Stomach (tissue), 4 donors: Measurements from ENCODE around the gene CRYBG2.

Experiments
- CTCF ChIP-seq, 7 experiments: fragments of 450-650 bp in 4 of 7; fragments of 200-600 bp in 3 of 7; sonication (generic) in 3 of 7; IDR thresholded peaks; one replicate each; pipeline ENCODE4 v1.5.1; 2016 to 2019; ENCODE audit warnings: antibody characterized with exemption in 7 of 7, control low read depth in 2 of 7, mild to moderate bottlenecking in 1 of 7
- EP300 ChIP-seq: sonication (generic); formaldehyde crosslinking; IDR thresholded peaks from one replicate; pipeline ENCODE4 v1.6.1; 2017; ENCODE audit warnings: antibody characterized with exemption
- POLR2A ChIP-seq, 4 donors: fragments of 450-650 bp; IDR thresholded peaks; one replicate each; pipeline ENCODE4 v1.6.1; 2016; ENCODE audit warnings: antibody characterized with exemption in 4 of 4, control low read depth in 2 of 4, mild to moderate bottlenecking in 1 of 4, moderate library complexity in 1 of 4

DNA sequence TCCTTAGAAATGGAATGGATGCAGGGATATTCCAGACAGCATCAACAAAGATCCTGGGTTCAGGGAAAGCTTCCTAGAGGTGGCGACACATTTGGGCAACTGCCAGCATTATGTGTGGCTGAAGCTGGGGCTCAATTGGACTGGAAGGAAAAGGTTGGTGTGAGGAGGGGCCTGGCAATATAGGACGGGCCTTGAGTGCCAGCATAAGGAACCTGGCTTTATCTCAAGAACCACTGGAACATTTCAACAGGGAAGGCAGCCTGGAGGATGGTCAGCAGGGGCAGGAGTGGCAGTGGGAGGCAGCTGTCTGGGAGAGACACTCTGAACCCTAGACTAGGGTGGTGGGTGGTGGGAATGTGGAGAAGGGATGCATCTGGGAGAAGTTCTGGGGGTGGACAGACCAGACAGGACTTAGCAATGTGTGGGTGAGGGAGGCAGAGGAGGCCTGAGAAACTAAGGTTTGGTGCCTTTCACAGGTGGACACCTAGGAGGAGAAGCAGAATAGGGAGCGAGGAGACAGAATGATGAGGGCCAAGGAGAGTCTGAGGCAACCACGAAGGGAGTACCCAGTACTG, 70.6 kb downstream of the CRYBG2 start:
- TF ChIP-seq POLR2A (IDR thresholded peaks at IDR 0.05) (no peak), CTCF (IDR thresholded peaks at IDR 0.05) (no peak), EP300 (no peak)
